CD4-positive, alpha-beta T cell treated with Interleukin-6 for 4 hours (primary cell): Measurements from ENCODE around the gene FERMT3.
A peak's percentile ranks its signal among the peaks of the same experiment; 100 is the strongest.

Experiments used
- DNase-seq: peaks from one replicate; pipeline ENCODE4 v3.0.0-alpha.2; 2020; ENCODE audit warnings: mixed read lengths

Gene FERMT3

DNA sequence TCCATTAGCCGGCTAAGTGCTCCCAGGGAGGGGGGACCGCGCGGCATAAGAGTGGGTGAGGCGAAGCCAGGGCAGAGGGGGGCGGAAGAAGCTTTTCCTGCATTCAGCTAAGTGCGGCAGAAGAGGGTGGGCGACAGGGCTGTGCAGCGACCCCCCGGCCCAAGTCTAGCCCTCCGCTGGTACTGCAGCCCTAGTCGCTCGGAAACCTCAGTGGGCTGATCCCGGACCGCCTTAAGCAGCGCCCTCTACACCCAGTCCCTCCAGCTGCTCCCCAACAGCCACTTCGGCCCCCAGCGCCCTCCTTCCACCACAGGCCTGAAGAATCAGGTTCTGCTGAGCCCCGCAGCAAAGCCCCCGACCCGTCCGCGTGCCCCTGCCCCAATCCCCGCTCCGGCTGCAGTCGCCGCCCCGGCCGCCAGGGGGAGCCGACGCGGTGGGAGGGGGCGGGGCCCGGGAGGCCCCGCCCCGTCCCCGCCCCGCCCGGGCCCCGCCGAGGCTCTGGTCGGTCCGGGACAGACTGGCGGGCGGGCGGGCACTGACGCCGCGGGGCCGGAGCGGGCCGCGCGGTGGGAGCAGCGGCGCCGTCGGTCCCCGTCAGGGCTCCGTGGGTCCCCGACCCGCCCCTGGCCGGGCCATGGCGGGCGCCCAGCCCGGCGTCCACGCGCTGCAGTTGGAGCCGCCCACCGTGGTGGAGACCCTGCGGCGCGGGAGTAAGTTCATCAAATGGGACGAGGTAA is 44.7 kb downstream of the FERMT3 start, which contains the start of gene PLCB3:
Gene PLCB3, plus strand, starts transcription at position 515 of the 737 bp plus-strand sequence. Its CDS starts 120 bp downstream, at position 635.
- DNase-seq, result peak; percentile 61

DNA sequence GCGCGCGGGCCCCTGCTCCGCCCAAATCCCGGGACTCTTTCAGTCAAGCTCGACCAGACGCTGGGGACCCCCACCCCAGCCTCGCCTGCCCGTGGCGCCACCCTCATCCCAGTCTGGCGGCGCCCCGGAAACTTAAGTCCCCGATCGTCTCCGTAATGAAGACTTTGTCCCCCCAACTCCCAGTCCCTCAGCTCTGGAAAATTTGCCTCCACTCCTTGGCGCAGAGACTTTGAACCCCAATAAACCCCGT is 45.2 kb downstream of the FERMT3 start:
- no peak for DNase-seq

DNA sequence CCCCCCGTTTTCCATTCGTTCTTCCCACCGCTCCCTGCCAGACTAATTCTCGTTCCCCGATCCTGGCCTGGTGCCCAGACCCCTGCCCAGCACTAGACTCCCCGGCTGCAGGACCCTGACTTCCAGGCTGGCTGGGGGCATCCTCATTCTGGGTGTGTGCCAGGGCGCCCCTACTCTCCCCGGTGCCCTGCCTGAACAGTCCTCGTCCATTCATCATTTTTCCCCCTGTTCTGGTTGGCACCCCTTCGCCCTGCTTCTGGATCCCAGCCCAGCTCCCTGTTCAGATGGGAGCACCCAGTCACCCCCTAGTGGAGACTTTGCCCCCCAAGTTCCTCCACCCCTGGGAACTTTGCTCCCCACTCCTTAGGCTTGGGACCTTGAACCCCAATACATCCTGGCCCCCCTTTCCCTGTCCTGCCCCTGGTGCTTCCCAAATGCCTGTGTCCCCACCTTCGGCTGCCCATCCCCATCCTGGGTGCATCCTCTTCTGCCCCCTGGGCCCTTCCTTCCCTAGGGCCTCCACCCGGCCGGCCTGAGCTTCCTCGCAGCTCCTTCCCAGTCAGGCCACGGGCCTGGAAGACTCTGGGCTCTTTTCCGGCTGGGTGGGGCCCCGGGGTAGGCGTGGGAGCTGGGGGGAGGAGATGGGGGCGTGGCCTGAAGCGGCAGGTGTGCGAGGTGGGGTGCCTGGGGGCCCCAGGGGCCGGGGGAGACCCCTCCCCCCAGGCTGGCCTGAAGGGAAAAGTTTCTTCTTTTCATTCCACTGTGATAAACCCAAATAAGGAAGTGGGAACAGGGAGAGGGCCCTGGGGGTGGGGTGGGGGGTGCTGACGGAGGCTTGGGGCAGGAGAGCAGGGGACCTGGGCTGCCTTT is 45.7 kb downstream of the FERMT3 start:
- peak; percentile 43 for DNase-seq

DNA sequence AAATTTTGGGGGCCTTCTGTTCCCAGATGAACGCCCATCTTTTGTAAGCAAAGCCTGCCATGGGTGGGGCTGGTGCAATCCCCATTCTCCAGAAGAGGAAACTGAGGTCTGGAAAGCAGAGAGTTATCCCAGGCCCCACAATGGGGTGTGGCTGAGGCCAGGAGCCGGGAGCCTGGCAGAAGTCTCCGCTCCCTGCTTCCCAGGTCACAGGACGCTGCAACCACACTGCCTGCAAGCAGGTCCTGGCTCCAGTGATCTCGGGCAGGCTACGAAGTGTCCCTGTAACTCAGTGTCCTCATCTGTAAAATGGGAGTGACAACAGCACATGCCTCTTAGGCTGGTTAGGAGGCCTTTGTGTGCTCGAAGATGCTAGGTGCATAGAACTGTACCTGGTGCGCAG is 46.5 kb downstream of the FERMT3 start:
- DNase-seq, result no peak

DNA sequence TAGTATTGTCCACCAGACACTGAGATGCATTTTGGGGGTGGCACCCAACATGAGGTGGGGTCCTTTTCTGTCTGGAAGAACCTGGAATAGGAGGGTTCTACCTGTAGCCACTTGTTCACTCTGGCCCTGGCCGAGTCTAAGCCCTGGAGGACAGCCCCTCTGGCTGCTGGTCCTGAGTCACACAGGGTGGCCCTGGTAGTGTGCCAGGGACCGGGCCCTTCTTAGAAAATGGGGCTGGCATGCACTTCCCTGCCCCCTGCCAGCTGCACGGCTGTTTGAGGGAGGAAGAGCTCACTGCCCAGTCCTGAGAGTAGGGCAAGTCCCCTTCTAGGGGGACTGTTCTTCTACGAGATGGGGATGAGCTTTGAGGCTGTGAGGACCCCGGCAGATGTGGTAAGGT is 47.0 kb downstream of the FERMT3 start:
- DNase-seq, result no peak

DNA sequence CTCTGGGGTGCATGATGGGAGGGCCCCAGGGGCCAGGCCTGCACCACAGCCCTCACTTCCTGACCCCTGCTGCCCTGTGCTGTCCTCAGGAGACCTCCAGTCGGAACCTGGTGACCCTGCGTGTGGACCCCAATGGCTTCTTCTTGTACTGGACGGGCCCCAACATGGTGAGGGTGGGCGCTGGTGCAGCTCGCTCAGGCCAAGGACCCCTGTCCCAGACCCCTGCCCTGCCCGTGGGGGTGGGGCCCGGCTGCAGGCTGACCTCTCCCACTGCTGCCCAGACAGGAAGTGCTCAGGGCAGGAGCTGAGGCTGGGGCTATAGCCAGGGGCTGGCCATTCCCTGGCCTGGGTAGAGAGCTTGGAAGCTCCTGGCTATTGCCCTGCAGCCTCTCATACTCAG is 47.8 kb downstream of the FERMT3 start:
- DNase-seq, result no peak

DNA sequence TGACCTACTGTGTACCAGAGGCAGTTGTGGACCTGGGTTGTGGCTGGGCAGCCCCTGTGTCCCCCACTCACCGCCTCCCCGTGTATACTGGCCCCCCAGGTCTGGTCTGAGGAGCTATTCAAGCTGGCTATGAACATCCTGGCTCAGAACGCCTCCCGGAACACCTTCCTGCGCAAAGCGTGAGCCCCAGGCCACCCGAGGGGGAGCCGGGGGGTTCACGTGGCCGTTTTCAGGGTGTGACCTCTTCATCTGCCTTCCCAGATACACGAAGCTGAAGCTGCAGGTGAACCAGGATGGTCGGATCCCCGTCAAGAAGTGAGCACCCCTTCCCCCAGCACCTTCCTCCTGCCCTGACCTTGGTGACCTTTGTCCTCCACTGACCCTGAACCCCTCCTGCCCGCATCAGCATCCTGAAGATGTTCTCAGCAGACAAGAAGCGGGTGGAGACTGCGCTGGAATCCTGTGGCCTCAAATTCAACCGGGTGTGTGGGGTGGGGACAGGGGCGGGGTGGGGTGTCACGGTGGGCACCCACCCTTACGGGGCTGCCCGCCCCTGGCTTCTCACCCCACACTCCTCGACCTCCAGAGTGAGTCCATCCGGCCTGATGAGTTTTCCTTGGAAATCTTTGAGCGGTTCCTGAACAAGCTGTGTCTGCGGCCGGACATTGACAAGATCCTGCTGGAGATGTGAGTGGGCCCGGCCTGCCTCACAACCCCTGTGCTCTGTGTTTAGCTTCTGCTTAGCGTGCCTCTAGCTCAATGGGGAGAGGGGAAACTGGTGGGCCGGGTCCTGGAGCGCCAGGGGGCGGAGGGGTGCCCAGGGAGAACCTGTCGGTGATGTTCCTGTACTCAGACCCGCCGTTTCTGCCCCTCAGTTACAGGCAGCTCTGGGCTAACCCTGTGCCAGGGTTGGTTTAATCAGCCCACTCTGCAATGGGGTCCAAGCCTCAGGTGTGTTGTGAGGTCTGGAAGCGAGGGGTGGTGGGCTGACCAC is 48.9 kb downstream of the FERMT3 start:
- DNase-seq, result no peak

DNA sequence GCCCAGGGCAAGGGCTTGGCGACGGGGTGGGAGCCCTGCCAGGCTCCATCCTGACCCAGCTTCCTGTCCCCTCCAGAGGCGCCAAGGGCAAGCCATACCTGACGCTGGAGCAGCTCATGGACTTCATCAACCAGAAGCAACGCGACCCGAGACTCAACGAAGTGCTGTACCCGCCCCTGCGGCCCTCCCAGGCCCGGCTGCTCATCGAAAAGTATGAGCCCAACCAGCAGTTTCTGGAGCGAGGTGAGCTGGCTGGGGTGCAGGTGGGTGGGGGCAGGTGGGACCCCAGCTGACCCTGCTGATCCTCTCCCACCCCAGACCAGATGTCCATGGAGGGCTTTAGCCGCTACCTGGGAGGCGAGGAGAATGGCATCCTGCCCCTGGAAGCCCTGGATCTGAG is 49.8 kb downstream of the FERMT3 start:
- no peak for DNase-seq

DNA sequence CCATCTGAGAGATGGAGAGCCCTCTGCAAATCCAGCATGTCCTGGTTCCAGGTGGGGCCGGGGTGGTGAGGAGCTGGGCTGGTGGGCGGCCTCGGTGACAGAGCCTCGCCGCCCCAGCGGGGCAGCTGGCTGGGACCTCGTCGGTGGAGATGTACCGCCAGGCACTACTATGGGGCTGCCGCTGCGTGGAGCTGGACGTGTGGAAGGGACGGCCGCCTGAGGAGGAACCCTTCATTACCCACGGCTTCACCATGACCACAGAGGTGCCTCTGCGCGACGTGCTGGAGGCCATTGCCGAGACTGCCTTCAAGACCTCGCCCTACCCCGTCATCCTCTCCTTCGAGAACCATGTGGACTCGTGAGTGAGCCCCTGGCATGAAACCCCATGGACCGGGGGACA is 51.8 kb downstream of the FERMT3 start:
- no peak for DNase-seq

DNA sequence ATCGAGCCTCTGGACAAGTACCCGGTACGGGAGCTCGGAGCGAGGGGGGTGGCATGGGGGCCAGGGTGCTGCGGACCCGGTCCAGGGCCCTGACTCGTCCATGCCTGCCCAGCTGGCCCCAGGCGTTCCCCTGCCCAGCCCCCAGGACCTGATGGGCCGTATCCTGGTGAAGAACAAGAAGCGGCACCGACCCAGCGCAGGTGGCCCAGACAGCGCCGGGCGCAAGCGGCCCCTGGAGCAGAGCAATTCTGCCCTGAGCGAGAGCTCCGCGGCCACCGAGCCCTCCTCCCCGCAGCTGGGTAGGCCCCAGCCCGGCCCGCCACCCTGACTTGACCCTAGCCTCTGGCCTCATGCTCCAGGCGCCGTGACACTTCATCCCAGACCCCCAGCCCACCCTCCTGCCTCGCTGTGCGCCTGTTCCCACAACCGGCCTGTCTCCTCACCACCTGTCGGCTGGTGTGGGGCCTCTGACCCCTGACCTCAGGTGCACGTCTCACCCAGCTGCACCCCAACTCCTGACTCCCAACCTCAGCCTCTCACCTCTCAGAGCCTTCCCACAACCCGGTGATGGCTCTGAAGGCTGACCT is 52.5 kb downstream of the FERMT3 start:
- DNase-seq, result no peak

DNA sequence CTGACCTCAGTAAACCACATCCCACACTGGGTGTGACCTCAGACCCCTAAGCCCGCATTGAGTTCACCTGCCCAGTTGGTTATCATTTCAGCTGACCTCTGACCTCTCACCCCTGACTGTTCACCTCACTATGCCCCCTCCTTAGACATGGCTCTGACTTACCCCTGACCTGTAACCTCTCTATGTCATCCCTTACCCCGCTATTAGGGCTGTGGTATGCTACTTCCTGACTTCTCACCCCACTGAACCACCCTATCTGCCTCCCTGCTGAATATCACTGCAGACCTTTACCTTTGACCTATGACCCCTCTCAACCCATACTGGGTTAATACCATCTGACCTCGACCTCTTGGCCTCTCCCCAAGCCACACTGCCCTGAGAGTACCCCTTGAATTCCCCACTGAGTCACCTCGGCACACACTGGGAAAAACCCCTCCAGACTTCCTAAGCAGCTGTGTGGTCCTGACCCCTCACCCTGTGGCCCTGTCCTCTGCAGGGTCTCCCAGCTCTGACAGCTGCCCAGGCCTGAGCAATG is 53.1 kb downstream of the FERMT3 start:
- no peak for DNase-seq

DNA sequence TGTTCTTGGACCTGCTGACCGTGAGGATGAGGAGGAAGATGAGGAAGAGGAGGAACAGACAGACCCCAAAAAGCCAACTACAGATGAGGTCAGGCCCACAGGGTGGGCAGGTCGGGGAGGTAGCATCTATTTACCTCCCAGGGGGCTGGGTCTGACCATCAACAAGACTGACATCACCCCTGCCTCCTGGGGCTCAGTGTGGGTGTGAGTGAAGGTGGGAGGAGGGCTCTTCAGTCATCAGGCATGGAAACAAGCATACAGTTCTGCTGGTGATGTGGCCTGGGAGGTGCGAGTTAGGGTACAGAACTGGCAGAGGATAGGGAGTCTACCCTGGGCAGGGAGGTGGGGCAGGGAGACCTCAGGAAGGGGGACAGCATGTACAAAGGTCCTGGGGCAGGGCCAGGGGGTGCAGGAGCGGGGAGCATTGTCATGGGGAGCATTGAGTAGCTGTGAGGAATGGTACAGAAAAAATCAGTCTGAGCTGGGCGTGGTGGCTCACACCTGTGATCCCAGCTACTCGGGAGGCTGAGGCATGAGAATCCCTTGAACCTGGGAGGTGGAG is 53.7 kb downstream of the FERMT3 start:
- DNase-seq, result no peak

DNA sequence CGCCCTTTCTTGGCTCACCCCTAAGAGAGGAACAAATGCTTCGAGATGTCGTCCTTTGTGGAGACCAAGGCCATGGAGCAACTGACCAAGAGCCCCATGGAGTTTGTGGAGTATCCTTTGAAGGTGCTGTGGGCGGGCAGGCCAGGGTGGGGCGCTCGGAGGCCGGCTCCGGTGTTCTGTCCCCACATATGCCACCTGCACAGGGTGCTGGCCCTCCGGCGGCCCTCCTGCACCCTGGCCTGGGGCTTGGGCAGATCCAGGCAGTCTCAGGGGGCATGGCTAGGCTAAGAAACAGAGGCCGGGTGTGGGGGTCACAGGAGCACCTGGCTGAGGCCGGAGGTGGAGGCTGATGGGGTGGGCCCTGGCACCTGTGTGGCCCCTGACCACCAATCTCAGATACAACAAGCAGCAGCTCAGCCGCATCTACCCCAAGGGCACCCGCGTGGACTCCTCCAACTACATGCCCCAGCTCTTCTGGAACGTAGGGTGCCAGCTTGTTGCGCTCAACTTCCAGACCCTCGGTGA is 55.1 kb downstream of the FERMT3 start:
- DNase-seq, result no peak

DNA sequence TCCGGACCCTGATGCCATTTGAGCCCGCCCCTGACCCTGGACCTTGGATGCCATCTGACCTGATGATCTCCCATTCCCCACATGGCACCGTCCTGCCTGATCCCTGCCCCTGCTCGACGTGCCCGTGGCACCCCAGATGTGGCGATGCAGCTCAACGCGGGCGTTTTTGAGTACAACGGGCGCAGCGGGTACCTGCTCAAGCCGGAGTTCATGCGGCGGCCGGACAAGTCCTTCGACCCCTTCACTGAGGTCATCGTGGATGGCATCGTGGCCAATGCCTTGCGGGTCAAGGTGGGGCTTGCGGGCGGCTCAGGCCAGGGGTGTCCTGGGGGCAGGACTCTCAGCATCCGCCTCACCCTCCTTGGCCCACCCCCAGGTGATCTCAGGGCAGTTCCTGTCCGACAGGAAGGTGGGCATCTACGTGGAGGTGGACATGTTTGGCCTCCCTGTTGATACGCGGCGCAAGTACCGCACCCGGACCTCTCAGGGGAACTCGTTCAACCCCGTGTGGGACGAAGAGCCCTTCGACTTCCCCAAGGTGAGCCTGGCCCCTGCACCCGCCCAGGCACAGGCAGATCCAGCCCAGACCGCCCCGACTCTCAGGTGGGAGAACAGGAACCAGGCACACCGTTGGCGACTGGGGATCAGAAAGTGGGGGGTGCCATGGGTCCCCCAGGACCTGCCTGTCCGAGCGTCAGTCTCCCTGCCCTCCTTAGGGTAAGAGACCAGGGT is 55.9 kb downstream of the FERMT3 start:
- no peak for DNase-seq

DNA sequence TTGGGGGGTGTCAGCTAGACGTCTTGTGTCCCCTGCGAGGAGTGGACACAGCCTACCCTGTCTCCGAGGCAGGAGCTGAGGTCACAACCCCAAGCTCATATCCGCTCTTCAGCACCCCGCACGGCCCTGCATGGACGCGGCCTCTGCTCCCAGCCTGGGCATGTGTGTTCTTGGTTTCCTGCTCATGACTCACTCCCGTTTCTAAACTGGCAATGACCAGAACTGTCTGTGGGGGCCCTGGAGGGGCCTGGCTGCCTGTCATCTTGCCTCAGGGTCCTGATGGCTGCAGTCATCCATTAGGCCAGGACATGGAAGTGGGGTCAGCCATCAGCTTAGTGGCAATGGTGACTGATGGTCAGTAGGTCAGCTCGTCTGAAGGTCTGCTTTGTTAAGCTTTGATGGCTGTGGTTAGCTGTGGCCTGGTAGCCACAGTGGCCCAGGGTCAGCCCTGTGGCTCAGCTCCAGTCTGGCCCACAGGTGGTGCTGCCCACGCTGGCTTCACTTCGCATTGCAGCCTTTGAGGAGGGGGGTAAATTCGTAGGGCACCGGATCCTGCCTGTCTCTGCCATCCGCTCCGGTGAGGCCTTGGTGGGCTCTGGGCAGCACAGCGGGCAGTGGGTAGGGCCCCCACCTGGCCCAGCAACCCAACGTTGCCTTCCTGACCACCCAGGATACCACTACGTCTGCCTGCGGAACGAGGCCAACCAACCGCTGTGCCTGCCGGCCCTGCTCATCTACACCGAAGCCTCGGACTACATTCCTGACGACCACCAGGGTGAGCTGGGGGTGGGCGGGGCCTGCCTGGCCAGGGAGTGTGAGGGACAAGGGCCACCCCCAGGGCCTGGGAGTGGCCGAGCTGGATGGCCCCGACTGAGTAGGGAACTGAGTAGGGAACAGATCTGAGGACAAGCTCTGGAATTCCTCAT is 56.8 kb downstream of the FERMT3 start:
- DNase-seq, result no peak

DNA sequence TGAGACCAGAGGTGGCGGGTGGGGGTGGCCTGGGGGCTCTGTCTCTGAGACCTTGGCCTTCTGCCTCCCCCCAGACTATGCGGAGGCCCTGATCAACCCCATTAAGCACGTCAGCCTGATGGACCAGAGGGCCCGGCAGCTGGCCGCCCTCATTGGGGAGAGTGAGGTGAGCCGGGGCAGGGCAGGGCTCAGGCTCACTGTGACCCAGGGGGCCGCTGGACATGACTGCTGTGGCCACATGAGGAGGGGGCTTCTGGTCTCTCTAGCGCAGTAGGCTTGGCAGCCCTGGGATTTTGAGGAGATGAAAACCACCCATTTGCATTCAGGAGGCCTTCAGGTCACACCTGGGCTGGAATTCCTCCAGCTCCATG is 57.4 kb downstream of the FERMT3 start:
- DNase-seq, result no peak

DNA sequence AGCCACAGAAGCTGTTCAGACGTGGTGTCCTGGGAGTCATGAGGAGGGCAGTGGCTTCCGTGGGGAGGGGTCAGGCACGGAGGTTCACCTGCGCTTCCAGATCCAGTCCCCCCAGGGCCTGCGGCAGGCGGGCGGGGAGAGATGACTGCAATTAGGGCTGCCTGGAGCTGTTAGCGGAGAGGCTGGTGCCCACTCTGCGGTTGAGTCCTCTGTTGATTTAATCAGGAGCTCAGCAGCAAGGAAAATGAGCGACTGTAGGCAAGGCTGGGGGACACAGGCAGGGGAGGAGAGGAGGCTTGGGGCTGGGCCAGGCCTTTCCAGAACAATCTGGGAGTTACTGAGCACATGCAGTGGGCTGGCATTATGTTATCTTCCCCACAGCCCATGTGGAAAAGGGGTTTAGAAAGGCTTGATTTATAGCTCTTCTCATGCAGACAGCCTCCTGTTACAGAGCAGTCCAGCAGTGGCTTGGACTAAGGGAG is 57.9 kb downstream of the FERMT3 start:
- no peak for DNase-seq

DNA sequence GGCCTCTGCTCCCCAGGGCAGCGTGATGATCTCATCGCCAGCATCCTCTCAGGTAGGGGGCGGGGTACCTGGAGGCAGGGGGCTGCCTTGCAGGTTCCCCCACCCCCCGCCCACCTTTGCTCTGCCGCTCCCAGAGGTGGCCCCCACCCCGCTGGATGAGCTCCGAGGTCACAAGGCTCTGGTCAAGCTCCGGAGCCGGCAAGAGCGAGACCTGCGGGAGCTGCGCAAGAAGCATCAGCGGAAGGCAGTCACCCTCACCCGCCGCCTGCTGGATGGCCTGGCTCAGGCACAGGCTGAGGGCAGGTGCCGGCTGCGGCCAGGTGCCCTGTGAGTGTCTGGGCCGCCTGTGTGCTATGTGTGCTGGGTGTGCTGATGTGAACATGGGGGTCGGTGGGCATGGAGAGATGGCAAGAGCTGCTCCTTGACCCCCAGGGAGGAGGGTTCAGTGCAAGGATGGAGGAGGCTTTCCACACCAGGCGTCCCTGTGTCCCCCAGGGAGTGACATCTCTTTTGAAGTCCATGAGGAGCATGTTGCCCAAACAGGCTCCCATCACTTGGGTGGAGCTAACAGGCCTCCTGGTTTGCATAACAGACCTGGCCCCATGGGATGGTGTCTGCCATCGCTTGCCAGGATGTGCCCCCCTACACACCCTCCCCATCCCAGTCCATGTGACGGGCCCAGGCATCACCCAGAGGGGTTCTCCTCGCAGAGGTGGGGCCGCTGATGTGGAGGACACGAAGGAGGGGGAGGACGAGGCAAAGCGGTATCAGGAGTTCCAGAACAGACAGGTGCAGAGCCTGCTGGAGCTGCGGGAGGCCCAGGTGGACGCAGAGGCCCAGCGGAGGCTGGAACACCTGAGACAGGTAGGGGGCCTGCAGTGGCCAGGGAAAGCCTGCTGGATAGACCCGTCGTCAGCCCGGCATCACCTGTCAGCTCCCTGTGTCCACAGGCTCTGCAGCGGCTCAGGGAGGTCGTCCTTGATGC is 58.9 kb downstream of the FERMT3 start:
- no peak for DNase-seq

DNA sequence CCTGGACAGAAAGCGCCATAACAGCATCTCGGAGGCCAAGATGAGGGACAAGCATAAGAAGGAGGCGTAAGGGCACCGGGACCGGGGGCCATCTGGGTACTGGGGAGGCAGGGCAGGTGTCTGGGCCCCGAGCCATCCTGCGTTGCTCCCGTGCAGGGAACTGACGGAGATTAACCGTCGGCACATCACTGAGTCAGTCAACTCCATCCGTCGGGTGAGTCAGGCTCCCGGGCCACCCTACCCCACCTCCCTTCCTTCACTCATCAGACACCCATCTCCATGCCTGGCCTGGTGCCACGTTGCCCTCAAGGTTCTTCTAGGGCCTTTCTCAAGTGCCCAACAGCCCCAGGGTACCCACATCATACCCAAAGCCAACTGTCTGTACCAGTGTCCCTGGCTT is 59.8 kb downstream of the FERMT3 start:
- no peak for DNase-seq
